Tibial artery (tissue), 4 donors: ENCODE results near the gene ITFG1.

ENCODE experiments used
- DNase-seq, 2 donors: peaks; one replicate each; pipeline ENCODE4 v3.0.0-alpha.2; 2019
- H3K27ac ChIP-seq, 2 donors: fragments of 200-600 bp; sonication (generic) in 1 of 2; 1 replicate in 1 of 2; 2 replicates in 1 of 2; pipeline ENCODE4 v1.5.1; 2018 to 2019; ENCODE audit warnings: mild to moderate bottlenecking in 1 of 2
- H3K27me3 ChIP-seq, 2 donors: fragments of 200-600 bp; sonication (generic) in 1 of 2; one replicate each; pipeline versions ENCODE4 v1.5.1 to v1.6.0; 2016 to 2019
- H3K36me3 ChIP-seq, 3 donors: fragments of 200-600 bp; sonication (generic) in 2 of 3; one replicate each; pipeline ENCODE4 v1.5.1; 2016 to 2019; ENCODE audit warnings: mild to moderate bottlenecking in 2 of 3
- H3K4me1 ChIP-seq, 4 donors: fragments of 200-600 bp; sonication (generic) in 2 of 4; 1 replicate in 3 of 4; 2 replicates in 1 of 4; pipeline ENCODE4 v1.5.1; 2016 to 2019
- H3K4me3 ChIP-seq, 2 donors: fragments of 200-600 bp; sonication (generic) in 1 of 2; 1 replicate in 1 of 2; 2 replicates in 1 of 2; pipeline ENCODE4 v1.5.1; 2018 to 2019; ENCODE audit warnings: mild to moderate bottlenecking in 2 of 2
- H3K9me3 ChIP-seq, 3 donors: fragments of 200-600 bp; sonication (generic) in 1 of 3; one replicate each; pipeline ENCODE4 v1.5.1; 2016 to 2019
- CTCF ChIP-seq, 2 experiments: fragments of 200-600 bp in 1 of 2; fragments of 450-650 bp in 1 of 2; IDR thresholded peaks; one replicate each; pipeline ENCODE4 v1.5.1; 2017 to 2019; ENCODE audit warnings: antibody characterized with exemption in 2 of 2, mild to moderate bottlenecking in 1 of 2, moderate library complexity in 1 of 2
- intact Hi-C: fragments of 100-400 bp; cut with DNase I; formaldehyde crosslinking; loops from one replicate; pipeline ENCODE4 v1.15.0; 2023; ENCODE audit warnings: low total_unique reads

The ITFG1 gene

GRCh38 chr16:47382362-47382761 is 78.5 kb downstream of the ITFG1 start:
- H3K36me3 ChIP-seq: no peaks in the 10 kb centered on the region
- no peaks in the 10 kb centered on the region for H3K27me3 ChIP-seq
- H3K9me3 ChIP-seq: no peaks in the 10 kb centered on the region
- no peak overlapping the region for H3K4me3 ChIP-seq
- no peak for DNase-seq
- no peak overlapping the region for H3K27ac ChIP-seq
- no peak for TF ChIP-seq CTCF (IDR thresholded peaks at IDR 0.05)
- no peaks in the 10 kb centered on the region for H3K4me1 ChIP-seq
- intact Hi-C loops: no loop called here

DNA sequence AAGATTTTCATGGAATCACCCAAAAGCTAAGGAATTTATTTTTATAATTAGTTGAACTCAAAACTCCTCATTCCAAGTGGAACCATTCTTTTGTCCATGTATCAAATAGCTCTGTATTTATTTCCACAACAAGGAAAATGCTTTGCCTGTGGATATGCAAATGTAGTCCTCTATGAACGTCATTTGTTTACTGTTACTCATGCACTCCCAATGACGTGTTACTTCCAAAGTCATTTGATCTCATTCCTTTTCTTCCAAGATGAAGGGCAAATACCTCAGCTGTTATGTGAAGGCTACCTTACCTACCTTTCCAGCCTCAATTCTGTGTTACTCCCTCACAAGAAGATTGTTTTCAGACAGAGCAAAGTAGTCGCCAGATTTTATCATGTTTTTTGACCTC is 83.7 kb downstream of the ITFG1 start:
- no peak for TF ChIP-seq CTCF (IDR thresholded peaks at IDR 0.05)
- H3K27ac ChIP-seq: no peak overlapping the region
- H3K4me1 ChIP-seq: no peaks in the 10 kb centered on the region
- intact Hi-C loops: no loop called here
- DNase-seq: no peak
- peaks cover 7 to 16% (median 14%) of the 10 kb centered on the region in 3 donors for H3K36me3 ChIP-seq
- no peak overlapping the region for H3K4me3 ChIP-seq
- no peaks in the 10 kb centered on the region for H3K27me3 ChIP-seq
- H3K9me3 ChIP-seq: no peaks in the 10 kb centered on the region

- intact Hi-C loops: no loop called here
- TF ChIP-seq CTCF (IDR thresholded peaks at IDR 0.05): no peak
- H3K9me3 ChIP-seq: no peaks in the 10 kb centered on the region
- DNase-seq: no peak
- no peak overlapping the region for H3K27ac ChIP-seq
- H3K27me3 ChIP-seq: no peaks in the 10 kb centered on the region
- no peaks in the 10 kb centered on the region for H3K4me1 ChIP-seq
- no peak overlapping the region for H3K4me3 ChIP-seq
- peaks cover 7 to 19% (median 16%) of the 10 kb centered on the region in 3 donors for H3K36me3 ChIP-seq
Measured at GRCh38 chr16:47375423-47375822, 85.4 kb downstream of the ITFG1 start.

GRCh38 chr16:47374629-47375028 is 86.2 kb downstream of the ITFG1 start:
- no peaks in the 10 kb centered on the region for H3K4me1 ChIP-seq
- no peak for TF ChIP-seq CTCF (IDR thresholded peaks at IDR 0.05)
- peaks cover 7 to 24% (median 16%) of the 10 kb centered on the region in 3 donors for H3K36me3 ChIP-seq
- intact Hi-C loops: no loop called here
- H3K27ac ChIP-seq: no peak overlapping the region
- no peaks in the 10 kb centered on the region for H3K27me3 ChIP-seq
- DNase-seq: no peak
- H3K9me3 ChIP-seq: no peaks in the 10 kb centered on the region
- H3K4me3 ChIP-seq: no peak overlapping the region

DNA sequence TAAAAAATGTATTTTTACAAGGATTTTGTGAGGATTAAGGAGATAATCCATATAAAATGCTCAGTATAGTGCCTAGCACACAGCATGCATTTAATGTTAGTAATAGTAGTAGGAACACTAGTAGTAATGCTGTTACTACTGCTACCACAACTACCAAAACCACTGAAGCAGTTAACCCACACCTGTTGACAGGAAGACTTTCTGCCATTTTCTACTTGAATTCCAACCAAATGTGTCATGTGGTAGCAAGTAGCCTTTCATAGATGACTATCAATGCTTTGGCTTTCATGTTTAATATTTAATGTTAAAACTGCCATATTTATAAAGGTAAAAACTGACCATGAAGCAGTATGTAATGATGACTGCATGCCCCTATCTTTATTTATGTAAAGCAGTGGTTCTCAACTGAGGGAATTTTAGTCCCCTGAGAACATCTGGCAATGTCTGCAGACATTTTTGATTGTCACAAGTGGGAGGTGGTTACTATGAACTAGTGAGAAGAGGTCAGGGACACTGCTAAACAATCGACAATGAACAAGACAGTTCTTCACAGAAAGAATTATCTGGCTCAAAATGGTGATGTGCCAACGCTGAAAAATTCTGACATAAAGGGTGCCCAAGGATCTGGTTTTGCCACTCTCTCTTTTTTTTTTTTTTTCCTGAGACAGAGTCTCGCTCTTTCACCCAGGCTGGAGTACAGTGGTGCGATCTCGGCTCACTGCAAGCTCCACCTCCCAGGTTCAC is 89.4 kb downstream of the ITFG1 start:
- intact Hi-C loops: no loop called here
- H3K36me3 ChIP-seq: peaks cover 7 to 24% (median 16%) of the 10 kb centered on the region in 3 donors
- H3K4me3 ChIP-seq: no peak overlapping the region
- no peak overlapping the region for H3K27ac ChIP-seq
- no peak for DNase-seq
- H3K4me1 ChIP-seq: no peaks in the 10 kb centered on the region
- H3K9me3 ChIP-seq: no peaks in the 10 kb centered on the region
- no peaks in the 10 kb centered on the region for H3K27me3 ChIP-seq
- no peak for TF ChIP-seq CTCF (IDR thresholded peaks at IDR 0.05)
